Keratinocyte (primary cell): ENCODE results near the gene SLC4A5.

Experiments used
- EZH2 ChIP-seq: IDR thresholded peaks from one replicate; pipeline ENCODE4 v1.6.1; 2012; ENCODE audit warnings: inconsistent platforms, mild to moderate bottlenecking, low read length, moderate library complexity
- TF ChIP-seq, protein P1 (sequence below), 3 experiments: IDR thresholded peaks in 1 of 3; conservative IDR thresholded peaks in 1 of 3; optimal IDR thresholded peaks in 1 of 3; 2 replicates in 2 of 3; 3 replicates in 1 of 3; pipeline versions ENCODE3 to v1.5.1; 2011; ENCODE audit warnings: low read length in 3 of 3, mild to moderate bottlenecking in 3 of 3, moderate library complexity in 2 of 3, control low read depth in 1 of 3, inconsistent platforms in 1 of 3; ENCODE audit not compliant: insufficient read depth in 2 of 3; ENCODE audit errors: extremely low read depth in 1 of 3

DNA sequence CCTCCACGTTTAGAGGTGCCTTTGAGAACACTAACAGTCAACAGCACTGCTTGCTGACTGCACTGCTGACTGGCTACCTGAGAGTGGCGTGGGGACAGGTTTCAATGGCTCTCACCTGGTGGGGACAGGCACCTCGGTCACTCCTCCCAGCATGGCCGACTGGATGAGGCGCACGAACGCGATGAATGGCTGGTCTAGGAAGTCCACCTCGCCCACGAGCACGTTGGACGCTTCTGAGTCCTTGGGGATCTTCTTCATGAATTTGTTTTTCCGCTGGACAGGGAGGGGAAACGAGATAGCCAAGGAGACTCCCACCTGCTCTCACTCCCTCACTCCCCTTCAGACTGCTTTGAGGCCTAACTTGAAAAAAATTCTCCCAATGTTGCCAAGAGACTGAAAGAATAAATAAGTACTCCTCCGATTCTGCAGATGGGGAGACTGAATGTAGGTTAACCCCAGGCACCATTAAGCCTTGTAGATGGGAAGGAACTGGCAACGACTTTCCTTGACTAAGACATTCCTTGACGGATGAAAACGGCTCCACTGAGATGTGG, 87.5 kb downstream of the SLC4A5 start:
- TF ChIP-seq, protein P1, sequence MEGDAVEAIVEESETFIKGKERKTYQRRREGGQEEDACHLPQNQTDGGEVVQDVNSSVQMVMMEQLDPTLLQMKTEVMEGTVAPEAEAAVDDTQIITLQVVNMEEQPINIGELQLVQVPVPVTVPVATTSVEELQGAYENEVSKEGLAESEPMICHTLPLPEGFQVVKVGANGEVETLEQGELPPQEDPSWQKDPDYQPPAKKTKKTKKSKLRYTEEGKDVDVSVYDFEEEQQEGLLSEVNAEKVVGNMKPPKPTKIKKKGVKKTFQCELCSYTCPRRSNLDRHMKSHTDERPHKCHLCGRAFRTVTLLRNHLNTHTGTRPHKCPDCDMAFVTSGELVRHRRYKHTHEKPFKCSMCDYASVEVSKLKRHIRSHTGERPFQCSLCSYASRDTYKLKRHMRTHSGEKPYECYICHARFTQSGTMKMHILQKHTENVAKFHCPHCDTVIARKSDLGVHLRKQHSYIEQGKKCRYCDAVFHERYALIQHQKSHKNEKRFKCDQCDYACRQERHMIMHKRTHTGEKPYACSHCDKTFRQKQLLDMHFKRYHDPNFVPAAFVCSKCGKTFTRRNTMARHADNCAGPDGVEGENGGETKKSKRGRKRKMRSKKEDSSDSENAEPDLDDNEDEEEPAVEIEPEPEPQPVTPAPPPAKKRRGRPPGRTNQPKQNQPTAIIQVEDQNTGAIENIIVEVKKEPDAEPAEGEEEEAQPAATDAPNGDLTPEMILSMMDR (optimal IDR thresholded peaks at IDR 0.05 in 1 of 3, IDR thresholded peaks at IDR 0.05 in 1 of 3, conservative IDR thresholded peaks at IDR 0.05 in 1 of 3; ENCODE audit: extremely low read depth in 1 of 3, insufficient read depth in 2 of 3, low read length in 3 of 3) = no peak
- TF ChIP-seq EZH2 = no peak
